Left lung (tissue), 10 donors: ENCODE measurements around the gene BACH2. TPM values are rescaled to one million over a fixed set of nuclear protein-coding genes. Genes with fewer than 3 reads are reported as not detected.

Experiments used
- ATAC-seq: fragments of 200-7000 bp; cut with Tn5 transposase; one replicate; pipeline ENCODE4 v1.9.1; 2020; ENCODE audit warnings: moderate library complexity
- DNase-seq, 4 donors: peaks; one replicate each; pipeline ENCODE4 v3.0.0-alpha.2; 2013 to 2020
- H3K27ac ChIP-seq, 2 donors: fragments of 200-600 bp; sonication (generic) in 1 of 2; one replicate each; pipeline versions ENCODE4 v1.5.0 to v1.8.0; 2020 to 2021
- H3K27me3 ChIP-seq, 2 donors: fragments of 200-600 bp; sonication (generic) in 1 of 2; one replicate each; pipeline versions ENCODE4 v1.5.0 to v1.8.0; 2020 to 2021
- H3K36me3 ChIP-seq, 2 donors: fragments of 200-600 bp; sonication (generic) in 1 of 2; one replicate each; pipeline versions ENCODE4 v1.5.0 to v1.8.0; 2020 to 2021
- H3K4me1 ChIP-seq, 2 donors: fragments of 200-600 bp; one replicate each; pipeline ENCODE4 v1.8.0; 2021
- H3K4me3 ChIP-seq, 2 donors: fragments of 200-600 bp; sonication (generic) in 1 of 2; one replicate each; pipeline versions ENCODE4 v1.5.0 to v1.8.0; 2020 to 2021; ENCODE audit warnings: mild to moderate bottlenecking in 1 of 2
- H3K9me3 ChIP-seq, 2 donors: fragments of 200-600 bp; sonication (generic) in 1 of 2; one replicate each; pipeline versions ENCODE4 v1.5.0 to v1.8.0; 2020 to 2021
- intact Hi-C, 2 donors: fragments of 100-400 bp; cut with DNase I; formaldehyde crosslinking; loops; one replicate each; pipeline versions ENCODE4 v1.11.2 to v1.14.2; 2022
- polyA plus RNA-seq, 6 donors: library from polyadenylated mRNA; unstranded; fragments of 120-200 nt; gene quantifications; one replicate each; pipeline ENCODE4 v1.2.1, GENCODE V29; 2013; ENCODE audit not compliant: insufficient read length in 6 of 6
- total RNA-seq, 2 donors: library from RNA; stranded (reverse); fragmentation: NEBNext Ultra II Directional; extraction: Animal tissue kit (Norgen Biotek cat#: 25700); gene quantifications; one replicate each; pipeline ENCODE4 v1.2.1, GENCODE V29; 2021
- TF ChIP-seq, protein P1 (sequence below), 2 donors: fragments of 200-600 bp; sonication (generic) in 1 of 2; IDR thresholded peaks; one replicate each; pipeline versions ENCODE4 v1.5.0 to v1.8.0; 2021; ENCODE audit warnings: antibody characterized with exemption in 2 of 2
- donor health status: DM: no; HTN: yes; CAD: no.
- donor health status: DM: no; HTN: no; CAD: no.

Gene BACH2
- total and polyA plus RNA-seq, 8 donors = 3.8 to 10.6 (median 8.9) TPM

DNA sequence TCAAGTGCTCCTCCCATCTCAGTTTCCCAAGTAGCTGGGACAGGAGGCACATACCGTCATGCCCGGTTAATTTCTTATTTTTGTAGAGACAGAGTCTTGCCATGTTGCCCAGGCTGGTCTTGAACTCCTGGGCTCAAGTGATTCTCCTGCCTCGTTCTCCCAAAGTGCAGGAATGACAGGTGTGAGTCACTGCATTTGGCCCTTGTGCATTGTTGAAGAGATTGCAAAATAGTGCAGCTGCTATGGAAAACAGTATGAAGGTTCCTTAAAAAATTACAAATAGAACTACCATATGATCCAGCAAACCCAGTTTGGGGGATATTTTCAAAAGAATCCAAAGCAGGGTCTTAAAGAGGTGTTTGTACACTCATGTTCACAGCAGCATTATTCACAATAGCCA, 333.3 kb downstream of the BACH2 start:
- intact Hi-C loops = no loop called here
- Histone ChIP-seq H3K36me3 (no peaks in the 10 kb centered on the region), H3K27ac (no peak overlapping the region), H3K27me3 (no peaks in the 10 kb centered on the region), H3K4me1 (no peaks in the 10 kb centered on the region), H3K9me3 (no peaks in the 10 kb centered on the region), H3K4me3 (no peak overlapping the region)
- DNase-seq (no peak), ATAC-seq (no peak)
- TF ChIP-seq, protein P1, sequence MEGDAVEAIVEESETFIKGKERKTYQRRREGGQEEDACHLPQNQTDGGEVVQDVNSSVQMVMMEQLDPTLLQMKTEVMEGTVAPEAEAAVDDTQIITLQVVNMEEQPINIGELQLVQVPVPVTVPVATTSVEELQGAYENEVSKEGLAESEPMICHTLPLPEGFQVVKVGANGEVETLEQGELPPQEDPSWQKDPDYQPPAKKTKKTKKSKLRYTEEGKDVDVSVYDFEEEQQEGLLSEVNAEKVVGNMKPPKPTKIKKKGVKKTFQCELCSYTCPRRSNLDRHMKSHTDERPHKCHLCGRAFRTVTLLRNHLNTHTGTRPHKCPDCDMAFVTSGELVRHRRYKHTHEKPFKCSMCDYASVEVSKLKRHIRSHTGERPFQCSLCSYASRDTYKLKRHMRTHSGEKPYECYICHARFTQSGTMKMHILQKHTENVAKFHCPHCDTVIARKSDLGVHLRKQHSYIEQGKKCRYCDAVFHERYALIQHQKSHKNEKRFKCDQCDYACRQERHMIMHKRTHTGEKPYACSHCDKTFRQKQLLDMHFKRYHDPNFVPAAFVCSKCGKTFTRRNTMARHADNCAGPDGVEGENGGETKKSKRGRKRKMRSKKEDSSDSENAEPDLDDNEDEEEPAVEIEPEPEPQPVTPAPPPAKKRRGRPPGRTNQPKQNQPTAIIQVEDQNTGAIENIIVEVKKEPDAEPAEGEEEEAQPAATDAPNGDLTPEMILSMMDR (IDR thresholded peaks at IDR 0.05) = no peak

DNA sequence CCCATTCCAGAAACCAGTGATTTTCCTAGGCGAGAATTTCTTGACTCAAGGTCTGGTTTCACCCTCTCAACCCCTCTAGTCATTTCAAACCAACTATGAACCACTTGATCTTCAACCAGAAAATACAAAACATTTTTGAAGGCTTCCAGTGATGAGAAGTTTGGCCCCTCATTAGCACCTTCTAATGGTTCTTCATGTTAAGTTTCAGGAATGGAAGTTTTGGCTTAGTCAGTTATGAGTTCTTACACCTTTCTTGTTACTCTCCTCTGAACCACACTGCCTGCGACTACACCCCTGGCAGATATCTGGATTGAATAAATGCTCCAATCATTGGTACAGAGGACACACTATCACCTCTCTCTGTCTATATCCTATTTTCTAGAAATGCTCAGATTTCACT, 335.2 kb downstream of the BACH2 start:
- H3K36me3 ChIP-seq = no peaks in the 10 kb centered on the region
- intact Hi-C loops = no loop called here
- no peaks in the 10 kb centered on the region for H3K9me3 ChIP-seq
- no peak overlapping the region for H3K27ac ChIP-seq
- no peaks in the 10 kb centered on the region for H3K27me3 ChIP-seq
- H3K4me3 ChIP-seq = no peak overlapping the region
- ATAC-seq (no peak), DNase-seq (no peak)
- no peaks in the 10 kb centered on the region for H3K4me1 ChIP-seq
- TF ChIP-seq, protein P1 (IDR thresholded peaks at IDR 0.05) = no peak

DNA sequence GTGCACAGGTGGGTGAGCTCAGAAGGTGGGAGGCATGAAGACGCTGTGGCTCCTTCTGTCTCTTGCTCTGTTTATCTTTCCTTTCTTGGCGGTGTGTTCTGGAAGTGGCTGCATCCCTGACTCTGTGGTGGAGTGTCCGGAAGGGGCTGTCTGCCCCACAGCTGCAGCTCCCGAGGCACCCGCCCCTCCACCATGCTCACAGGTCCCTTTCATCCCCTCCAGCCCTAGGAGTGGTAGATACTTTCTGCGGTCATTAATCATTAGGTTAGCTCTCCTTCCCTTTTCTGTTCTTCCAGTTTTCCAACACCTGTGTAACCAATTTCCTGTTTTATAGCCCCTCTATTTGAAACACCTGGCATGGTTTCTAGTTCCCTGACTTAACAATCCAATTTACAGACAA, 336.8 kb downstream of the BACH2 start:
- H3K36me3 ChIP-seq = no peaks in the 10 kb centered on the region
- no peak for ATAC-seq
- H3K27me3 ChIP-seq = no peaks in the 10 kb centered on the region
- H3K27ac ChIP-seq = no peak overlapping the region
- DNase-seq = no peak
- H3K4me1 ChIP-seq = no peaks in the 10 kb centered on the region
- H3K9me3 ChIP-seq = no peaks in the 10 kb centered on the region
- TF ChIP-seq, protein P1 (IDR thresholded peaks at IDR 0.05) = no peak
- intact Hi-C loops = no loop called here
- H3K4me3 ChIP-seq = no peak overlapping the region

DNA sequence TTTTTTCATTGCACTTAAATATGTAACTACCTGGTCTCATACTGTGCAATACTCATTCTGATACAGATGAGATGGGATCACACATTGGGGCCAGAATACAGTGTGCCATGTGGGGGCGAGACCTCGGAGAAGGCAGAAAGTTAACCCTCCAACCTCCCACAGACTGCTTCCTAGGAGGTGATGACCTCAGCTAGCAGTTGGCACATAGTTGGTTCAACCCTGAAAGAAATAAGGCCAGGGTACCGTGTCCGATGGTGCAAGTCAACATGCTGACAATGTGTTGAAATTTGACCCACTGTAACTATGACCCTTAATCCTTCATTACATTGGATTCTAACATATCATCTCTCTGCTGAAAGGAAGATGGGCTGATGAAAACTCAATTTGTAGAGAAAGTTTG, 340.5 kb downstream of the BACH2 start:
- no peaks in the 10 kb centered on the region for H3K9me3 ChIP-seq
- no peak overlapping the region for H3K27ac ChIP-seq
- H3K36me3 ChIP-seq = no peaks in the 10 kb centered on the region
- no peak overlapping the region for H3K4me3 ChIP-seq
- DNase-seq (no peak), ATAC-seq (no peak)
- TF ChIP-seq, protein P1 (IDR thresholded peaks at IDR 0.05) = no peak
- H3K4me1 ChIP-seq = no peaks in the 10 kb centered on the region
- intact Hi-C loops = no loop called here
- H3K27me3 ChIP-seq = no peaks in the 10 kb centered on the region

DNA sequence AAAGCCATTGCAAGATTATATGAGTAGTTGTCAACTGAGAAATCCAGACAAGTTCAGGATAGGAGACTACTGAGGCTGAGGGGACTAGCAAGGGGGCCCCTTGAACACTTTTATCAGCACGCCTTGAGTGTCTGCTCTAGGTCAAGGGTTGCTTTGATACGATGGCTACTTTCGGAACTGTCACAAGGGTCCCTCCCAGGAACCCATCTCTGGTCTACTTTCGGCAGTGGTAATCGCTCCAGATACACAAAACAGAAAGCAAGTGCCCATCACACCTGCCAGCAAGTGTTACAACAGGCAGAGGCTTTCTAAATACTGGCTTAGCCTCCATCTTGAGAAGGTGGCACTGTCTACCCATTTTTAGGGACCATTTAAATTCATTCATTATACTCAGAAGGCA, 341.3 kb downstream of the BACH2 start:
- TF ChIP-seq, protein P1 (IDR thresholded peaks at IDR 0.05) = no peak
- Histone ChIP-seq H3K36me3 (peaks cover 0 to 3% of the 10 kb centered on the region in 2 donors), H3K4me1 (no peaks in the 10 kb centered on the region), H3K4me3 (no peak overlapping the region), H3K27me3 (no peaks in the 10 kb centered on the region), H3K27ac (no peak overlapping the region), H3K9me3 (no peaks in the 10 kb centered on the region)
- no peak for DNase-seq
- intact Hi-C loops = no loop called here
- no peak for ATAC-seq
